DOHH2 (cell line): ENCODE data around the gene UBE2L3.

Experiments
- EZH2phosphoT487 ChIP-seq: fragments of 200-600 bp; sonication (generic); IDR thresholded peaks from 2 replicates; pipeline ENCODE4 v1.6.1; 2017; ENCODE audit warnings: borderline replicate concordance, mild to moderate bottlenecking, antibody characterized with exemption, low read length, moderate library complexity, mixed read lengths
- TF ChIP-seq, protein P1 (sequence below): fragments of 200-600 bp; sonication (generic); IDR thresholded peaks from one replicate; pipeline ENCODE4 v1.5.1; 2014; ENCODE audit warnings: antibody characterized with exemption, mild to moderate bottlenecking, low read depth, low read length; ENCODE audit not compliant: poor library complexity, severe bottlenecking

DNA sequence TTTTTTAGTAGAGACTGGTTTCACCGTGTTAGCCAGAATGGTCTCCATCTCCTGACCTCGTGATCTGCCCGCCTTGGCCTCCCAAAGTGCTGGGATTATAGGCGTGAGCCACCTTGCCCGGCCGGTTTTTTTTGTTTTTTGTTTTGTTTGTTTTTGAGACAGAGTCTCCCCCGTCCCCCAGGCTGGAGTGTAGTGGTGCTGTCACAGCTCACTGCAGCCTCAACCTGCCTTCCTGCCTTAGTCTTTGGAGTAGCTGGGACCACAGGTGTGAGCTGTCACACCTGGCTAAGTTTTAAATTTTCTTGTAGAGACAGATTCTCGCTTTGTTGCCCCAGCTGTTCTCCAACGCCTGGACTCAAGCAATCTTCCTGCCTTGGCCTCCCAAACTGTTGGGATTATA, 101.5 kb downstream of the UBE2L3 start:
- TF ChIP-seq, protein P1, sequence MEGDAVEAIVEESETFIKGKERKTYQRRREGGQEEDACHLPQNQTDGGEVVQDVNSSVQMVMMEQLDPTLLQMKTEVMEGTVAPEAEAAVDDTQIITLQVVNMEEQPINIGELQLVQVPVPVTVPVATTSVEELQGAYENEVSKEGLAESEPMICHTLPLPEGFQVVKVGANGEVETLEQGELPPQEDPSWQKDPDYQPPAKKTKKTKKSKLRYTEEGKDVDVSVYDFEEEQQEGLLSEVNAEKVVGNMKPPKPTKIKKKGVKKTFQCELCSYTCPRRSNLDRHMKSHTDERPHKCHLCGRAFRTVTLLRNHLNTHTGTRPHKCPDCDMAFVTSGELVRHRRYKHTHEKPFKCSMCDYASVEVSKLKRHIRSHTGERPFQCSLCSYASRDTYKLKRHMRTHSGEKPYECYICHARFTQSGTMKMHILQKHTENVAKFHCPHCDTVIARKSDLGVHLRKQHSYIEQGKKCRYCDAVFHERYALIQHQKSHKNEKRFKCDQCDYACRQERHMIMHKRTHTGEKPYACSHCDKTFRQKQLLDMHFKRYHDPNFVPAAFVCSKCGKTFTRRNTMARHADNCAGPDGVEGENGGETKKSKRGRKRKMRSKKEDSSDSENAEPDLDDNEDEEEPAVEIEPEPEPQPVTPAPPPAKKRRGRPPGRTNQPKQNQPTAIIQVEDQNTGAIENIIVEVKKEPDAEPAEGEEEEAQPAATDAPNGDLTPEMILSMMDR = no peak
- no peak for TF ChIP-seq EZH2phosphoT487
